Measurements from ENCODE around the gene GPR68.

DNA sequence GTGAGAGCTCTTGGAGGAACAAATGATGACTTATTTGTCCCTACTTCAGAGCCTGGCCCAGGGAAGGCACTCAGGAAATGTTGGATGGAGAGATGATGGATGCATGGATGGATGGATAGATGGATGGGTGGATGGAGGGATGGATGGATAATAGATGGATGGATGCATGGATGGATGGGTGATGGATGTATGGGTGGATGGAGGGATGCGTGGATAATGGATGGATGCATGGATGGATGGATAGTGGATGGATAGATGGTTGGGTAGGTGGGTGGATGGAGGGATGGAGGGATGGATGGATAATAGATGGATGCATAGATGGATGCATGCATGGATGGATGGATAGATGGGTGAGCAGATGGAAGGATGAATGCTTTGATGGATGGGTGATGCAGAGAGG lies 23.2 kb downstream of the GPR68 start:
- TF ChIP-seq, protein P1, sequence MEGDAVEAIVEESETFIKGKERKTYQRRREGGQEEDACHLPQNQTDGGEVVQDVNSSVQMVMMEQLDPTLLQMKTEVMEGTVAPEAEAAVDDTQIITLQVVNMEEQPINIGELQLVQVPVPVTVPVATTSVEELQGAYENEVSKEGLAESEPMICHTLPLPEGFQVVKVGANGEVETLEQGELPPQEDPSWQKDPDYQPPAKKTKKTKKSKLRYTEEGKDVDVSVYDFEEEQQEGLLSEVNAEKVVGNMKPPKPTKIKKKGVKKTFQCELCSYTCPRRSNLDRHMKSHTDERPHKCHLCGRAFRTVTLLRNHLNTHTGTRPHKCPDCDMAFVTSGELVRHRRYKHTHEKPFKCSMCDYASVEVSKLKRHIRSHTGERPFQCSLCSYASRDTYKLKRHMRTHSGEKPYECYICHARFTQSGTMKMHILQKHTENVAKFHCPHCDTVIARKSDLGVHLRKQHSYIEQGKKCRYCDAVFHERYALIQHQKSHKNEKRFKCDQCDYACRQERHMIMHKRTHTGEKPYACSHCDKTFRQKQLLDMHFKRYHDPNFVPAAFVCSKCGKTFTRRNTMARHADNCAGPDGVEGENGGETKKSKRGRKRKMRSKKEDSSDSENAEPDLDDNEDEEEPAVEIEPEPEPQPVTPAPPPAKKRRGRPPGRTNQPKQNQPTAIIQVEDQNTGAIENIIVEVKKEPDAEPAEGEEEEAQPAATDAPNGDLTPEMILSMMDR (IDR thresholded peaks at IDR 0.05; ENCODE audit: low read depth, low read length) = no peak
- TF ChIP-seq EZH2phosphoT487 (IDR thresholded peaks at IDR 0.05; ENCODE audit: low read depth) = no peak

All from OCI-LY3 (cell line).